Fibroblast of peridontal ligament (primary cell): Measurements from ENCODE around the gene YAE1.

Experiments used
- DNase-seq: peaks from one replicate; pipeline ENCODE4 v3.0.0-alpha.2; 2010; ENCODE audit errors: extremely low read depth

YAE1 gene

GRCh38 chr7:39554583-39555165 lies 11.5 kb upstream of the YAE1 start:
- DNase-seq: no peak

- no peak for DNase-seq
Measured at GRCh38 chr7:39557222-39557621, 9.0 kb upstream of the YAE1 start.

DNA sequence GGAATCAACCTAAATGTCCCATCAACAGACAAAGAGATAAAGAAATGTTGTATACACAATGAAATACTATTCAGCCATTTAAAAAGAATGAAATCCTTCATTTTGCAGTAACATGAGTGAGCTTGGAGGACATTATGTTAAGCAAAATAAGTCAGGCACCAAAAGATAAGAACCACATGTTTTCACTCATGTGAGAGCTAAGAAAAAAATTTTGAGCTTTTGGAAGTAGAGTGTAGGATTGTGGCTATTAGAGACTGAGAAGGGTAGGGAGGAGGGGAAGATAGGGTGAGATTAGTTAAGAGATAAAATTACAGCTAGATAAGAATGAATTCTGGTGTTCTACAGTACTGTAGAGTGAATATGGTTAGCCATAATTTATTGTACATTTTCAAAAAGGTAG lies 8.3 kb upstream of the YAE1 start:
- DNase-seq: no peak

- no peak for DNase-seq
Measured at GRCh38 chr7:39560408-39560807, 5.8 kb upstream of the YAE1 start.

DNA sequence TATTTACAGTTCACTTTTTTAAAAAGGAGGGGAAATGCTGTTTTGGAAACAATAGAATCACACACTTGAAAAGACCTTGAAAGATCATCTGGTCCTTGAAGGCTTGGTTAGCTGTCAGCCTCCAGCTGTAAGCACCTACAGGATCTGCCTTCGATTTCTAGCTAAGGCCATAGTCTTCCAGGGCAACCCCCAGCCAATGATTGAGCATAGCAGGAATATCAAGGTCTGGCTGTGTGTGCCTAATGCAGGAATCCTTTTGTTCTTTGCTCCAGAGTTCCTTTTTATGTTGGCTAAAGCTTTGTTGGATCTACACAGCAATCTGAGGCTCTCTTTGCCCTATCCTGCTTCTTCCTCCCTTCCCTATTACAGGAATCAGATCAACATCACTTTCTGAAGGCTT lies 5.2 kb upstream of the YAE1 start:
- DNase-seq: no peak

- DNase-seq: no peak
Measured at GRCh38 chr7:39565538-39565937, 666 bp upstream of the YAE1 start.

DNA sequence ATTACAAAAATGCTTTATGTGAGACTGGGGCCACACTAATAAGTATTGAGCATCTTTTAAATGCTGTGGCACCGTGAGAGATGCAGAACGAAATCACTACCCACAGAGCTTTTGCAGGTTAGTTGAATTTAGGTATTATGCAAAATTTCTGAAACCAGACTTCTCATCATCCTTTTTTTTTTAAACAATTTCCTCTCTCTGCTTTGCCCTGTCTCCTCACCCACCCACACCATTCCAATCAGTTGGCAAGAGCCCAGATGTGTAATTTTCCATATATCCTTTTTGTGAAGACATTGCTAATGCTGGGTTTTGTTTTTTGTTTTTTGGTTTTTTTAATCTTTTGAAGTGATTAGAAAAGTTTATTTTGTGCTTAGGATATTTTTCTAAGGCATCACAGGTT lies 1.1 kb downstream of the YAE1 start:
- DNase-seq: no peak

GRCh38 chr7:39574673-39575349 lies 8.6 kb downstream of the YAE1 start:
- DNase-seq: no peak

DNA sequence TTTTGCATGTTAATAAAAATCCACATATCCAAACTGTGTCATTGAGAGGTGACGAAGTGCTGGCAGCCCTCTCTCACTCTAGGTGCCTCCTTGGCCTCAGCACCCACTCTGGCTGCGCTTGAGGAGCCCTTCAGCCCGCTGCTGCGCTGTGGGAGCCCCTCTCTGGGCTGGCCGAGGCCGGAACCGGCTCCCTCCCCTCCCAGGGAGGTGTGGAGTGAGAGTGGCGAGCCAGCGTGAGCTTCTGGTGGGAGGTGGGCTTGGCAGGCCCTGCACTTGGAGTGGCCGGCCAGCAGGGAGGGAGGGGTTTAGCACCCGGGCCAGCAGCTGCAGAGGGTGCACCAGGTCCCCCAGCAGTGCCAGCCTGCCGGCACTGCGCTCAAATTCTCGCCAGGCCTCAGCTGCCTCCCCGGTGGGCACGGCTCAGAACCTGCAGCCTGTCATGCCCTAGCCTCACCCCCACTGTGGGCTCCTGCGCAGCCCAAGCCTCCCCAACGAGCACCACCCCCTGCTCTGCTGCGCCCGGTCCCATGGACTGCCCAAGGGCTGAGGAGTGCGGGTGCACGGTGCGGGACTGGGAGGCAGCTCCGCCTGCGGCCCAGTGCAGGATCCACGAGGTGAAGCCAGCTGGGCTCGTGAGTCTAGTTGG lies 11.1 kb downstream of the YAE1 start:
- DNase-seq: no peak

GRCh38 chr7:39580149-39580874 lies 14.1 kb downstream of the YAE1 start:
- DNase-seq: peak; percentile 98

DNA sequence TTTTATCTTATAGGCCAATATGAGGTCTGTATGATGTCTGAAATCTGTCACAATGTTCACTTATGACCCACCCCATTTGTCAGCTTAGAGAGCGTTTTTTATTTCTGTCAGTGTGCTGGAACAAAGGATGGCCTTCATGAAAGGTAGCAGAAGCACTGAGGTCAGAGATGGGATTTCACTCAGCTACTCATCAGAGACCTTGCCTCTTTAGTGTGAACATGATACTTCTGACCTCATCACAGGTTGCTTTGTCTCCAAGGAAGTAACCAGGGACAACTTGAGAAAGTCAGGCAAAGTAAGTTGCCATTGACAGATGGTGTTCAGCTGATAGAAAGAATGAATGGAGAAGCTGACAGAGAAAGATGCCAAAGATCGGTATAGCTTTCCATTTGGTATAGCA lies 16.3 kb downstream of the YAE1 start:
- DNase-seq: no peak

GRCh38 chr7:39583539-39583938 lies 17.3 kb downstream of the YAE1 start:
- no peak for DNase-seq

GRCh38 chr7:39587393-39587792 lies 21.2 kb downstream of the YAE1 start:
- DNase-seq: no peak

- no peak for DNase-seq
Measured at GRCh38 chr7:39588416-39588815, 22.2 kb downstream of the YAE1 start.

DNA sequence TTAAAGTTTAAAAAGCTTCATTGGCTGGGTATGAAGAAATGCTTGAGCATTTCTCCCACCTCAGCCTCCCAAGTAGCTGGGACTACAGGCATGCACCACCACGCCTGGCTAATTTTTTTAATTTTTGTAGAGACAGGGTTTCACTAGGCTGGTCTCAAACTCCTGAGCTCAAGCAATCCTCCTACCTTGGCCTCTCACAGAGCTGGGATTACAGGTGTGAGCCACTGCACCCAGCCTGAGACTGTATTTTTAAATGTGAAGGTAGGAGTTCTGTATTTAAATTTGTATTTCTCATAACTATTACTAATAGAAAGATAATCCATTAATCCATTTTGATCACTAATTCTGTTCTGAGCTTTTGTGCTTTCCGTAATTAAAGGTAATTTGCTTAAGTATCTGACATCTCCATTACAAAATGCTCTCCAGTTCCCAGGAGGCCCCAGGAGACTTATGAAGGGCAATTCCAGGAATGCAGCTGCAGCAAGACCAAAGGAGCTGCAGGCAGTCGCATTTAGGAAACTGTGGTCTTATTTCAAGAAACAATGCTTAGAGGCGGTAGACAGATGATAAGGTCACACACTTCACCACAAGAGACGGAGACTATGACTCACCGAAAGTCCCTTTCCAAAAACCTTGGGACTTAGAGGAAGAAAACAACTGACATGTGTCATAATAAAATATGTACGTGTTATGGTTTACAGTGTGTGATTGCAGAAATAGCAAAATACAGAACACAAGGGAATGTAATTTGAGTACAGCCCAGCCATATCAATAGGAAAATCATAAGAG lies 23.3 kb downstream of the YAE1 start:
- DNase-seq: peak; percentile 80

- DNase-seq: peak; percentile 85
Measured at GRCh38 chr7:39592586-39592985, 26.4 kb downstream of the YAE1 start.

DNA sequence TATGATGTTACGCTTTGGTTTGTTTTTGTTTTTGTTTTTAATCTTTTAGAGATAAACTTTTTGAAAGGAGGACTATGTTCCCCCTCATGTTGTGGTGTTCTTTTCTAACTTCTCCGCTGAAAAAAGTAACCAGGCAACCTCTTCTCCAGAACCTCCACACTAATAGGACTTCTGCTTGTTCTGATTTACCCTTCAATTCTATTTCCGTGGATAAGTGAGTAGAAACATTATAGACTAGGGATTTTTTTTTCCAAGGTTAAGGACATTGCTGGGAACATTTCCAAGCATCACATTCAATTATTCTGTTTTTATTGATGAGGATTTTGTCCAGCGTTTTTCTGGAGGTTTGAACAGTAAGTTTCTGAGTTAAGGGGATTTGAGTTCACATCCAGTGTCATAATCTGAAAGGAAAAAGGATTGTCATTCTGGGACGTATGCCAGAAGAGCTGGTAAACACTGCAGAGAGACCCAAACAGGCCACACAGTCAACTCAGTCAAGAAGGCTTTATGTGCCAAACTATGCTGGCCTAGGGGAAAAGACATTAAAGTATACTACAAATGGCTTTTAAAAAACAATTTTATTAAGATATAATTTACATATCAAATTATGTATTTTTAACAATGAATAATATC lies 28.9 kb downstream of the YAE1 start:
- DNase-seq: peak; percentile 56

GRCh38 chr7:39602351-39602750 lies 36.1 kb downstream of the YAE1 start:
- no peak for DNase-seq

GRCh38 chr7:39603924-39604323 lies 37.7 kb downstream of the YAE1 start:
- no peak for DNase-seq

- DNase-seq: no peak
Measured at GRCh38 chr7:39605087-39605486, 38.9 kb downstream of the YAE1 start.

DNA sequence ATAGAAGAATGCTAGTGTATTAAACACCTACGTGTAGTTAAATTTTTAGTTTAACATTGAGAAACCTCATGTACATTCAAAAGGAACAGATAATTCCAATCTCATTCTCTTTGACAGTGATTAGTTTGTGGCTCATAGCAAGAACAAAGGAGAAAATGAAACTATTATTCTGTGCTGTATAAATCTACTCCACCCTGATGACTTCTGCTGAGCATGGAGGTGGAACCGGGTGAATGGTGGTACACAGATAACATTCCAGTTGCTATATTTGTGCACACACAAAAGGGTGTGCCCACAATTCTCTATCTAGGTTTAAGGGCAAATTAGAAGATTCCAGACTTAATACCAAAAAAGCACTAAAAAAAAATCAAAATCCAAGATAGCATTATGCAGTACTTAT lies 40.1 kb downstream of the YAE1 start:
- no peak for DNase-seq
